SH-SY5Y (cell line): ENCODE data around the gene ERMP1.

Experiments
- GATA2 ChIP-seq: IDR thresholded peaks from 2 replicates; pipeline ENCODE4 v1.6.1; 2011; ENCODE audit warnings: mild to moderate bottlenecking, low read depth, low read length
- GATA3 ChIP-seq: IDR thresholded peaks from 2 replicates; pipeline ENCODE4 v1.6.1; 2011; ENCODE audit warnings: low read depth, mild to moderate bottlenecking, low read length, moderate library complexity

ERMP1 gene

GRCh38 chr9:5832538-5833529, at the start of gene ERMP1:
ERMP1 (minus strand) TSS chr9:5833117; CDS start chr9:5833027, 90 bp downstream.
- TF ChIP-seq GATA3 (no peak), GATA2 (no peak)

GRCh38 chr9:5879419-5880181, 46.7 kb upstream of the ERMP1 start:
- no peak for TF ChIP-seq GATA3
- no peak for TF ChIP-seq GATA2

GRCh38 chr9:5876711-5877110, 43.8 kb upstream of the ERMP1 start:
- TF ChIP-seq GATA2 (no peak), GATA3 (no peak)

GRCh38 chr9:5876026-5876425, 43.1 kb upstream of the ERMP1 start:
- TF ChIP-seq GATA3 (no peak), GATA2 (no peak)

GRCh38 chr9:5874048-5874447, 41.1 kb upstream of the ERMP1 start:
- no peak for TF ChIP-seq GATA2

- TF ChIP-seq GATA3 (no peak), GATA2 (no peak)
Measured at GRCh38 chr9:5873439-5873838, 40.5 kb upstream of the ERMP1 start.

GRCh38 chr9:5872511-5872910, 39.6 kb upstream of the ERMP1 start:
- TF ChIP-seq GATA2 (no peak), GATA3 (no peak)

- TF ChIP-seq GATA2 (no peak), GATA3 (no peak)
Measured at GRCh38 chr9:5871785-5872184, 38.9 kb upstream of the ERMP1 start.

- TF ChIP-seq GATA2, result no peak
- no peak for TF ChIP-seq GATA3
Measured at GRCh38 chr9:5870691-5871090, 37.8 kb upstream of the ERMP1 start.

GRCh38 chr9:5870020-5870339, 37.1 kb upstream of the ERMP1 start:
- TF ChIP-seq GATA3, result no peak
- TF ChIP-seq GATA2, result no peak

GRCh38 chr9:5869315-5870019, 36.5 kb upstream of the ERMP1 start:
- TF ChIP-seq GATA2, result no peak
- no peak for TF ChIP-seq GATA3

GRCh38 chr9:5868235-5868634, 35.3 kb upstream of the ERMP1 start:
- TF ChIP-seq GATA3, result no peak
- no peak for TF ChIP-seq GATA2

- no peak for TF ChIP-seq GATA2
- TF ChIP-seq GATA3, result no peak
Measured at GRCh38 chr9:5866685-5867084, 33.8 kb upstream of the ERMP1 start.

- TF ChIP-seq GATA2 (no peak), GATA3 (no peak)
Measured at GRCh38 chr9:5866272-5866671, 33.4 kb upstream of the ERMP1 start.
